Astrocyte (in vitro differentiated cells and primary cell): ENCODE data around the gene EEA1. TPM values are rescaled to one million over a fixed set of nuclear protein-coding genes. Genes with fewer than 3 reads are reported as not detected.
"Not testable (repeated sequence)": the region's sequence is repeated elsewhere in the genome, so short reads cannot be mapped to it uniquely, and the experiment has no call there.

ENCODE experiments used
- DNase-seq: peaks from one replicate; pipeline ENCODE4 v3.0.0-alpha.2; 2010; ENCODE audit warnings: low read depth
- FAIRE-seq: peaks from 2 replicates; lab custom pipeline; 2011; peaks lifted over from hg19 to GRCh38; lab: Jason Lieb, UNC
- H2AFZ ChIP-seq: 2 replicates; pipeline ENCODE4 v1.6.0; 2012; ENCODE audit warnings: low read depth, low read length, inconsistent platforms
- H3K27ac ChIP-seq: 2 replicates; pipeline ENCODE4 v1.5.1; 2011; ENCODE audit warnings: low read depth, low read length, inconsistent platforms
- H3K27me3 ChIP-seq: 2 replicates; pipeline ENCODE4 v1.6.0; 2011; ENCODE audit warnings: low read length, inconsistent platforms; ENCODE audit not compliant: insufficient read depth
- H3K36me3 ChIP-seq: 2 replicates; pipeline ENCODE4 v1.5.1; 2011; ENCODE audit warnings: low read length, inconsistent platforms; ENCODE audit not compliant: insufficient read depth
- H3K4me1 ChIP-seq: 2 replicates; pipeline ENCODE4 v1.5.1; 2011; ENCODE audit warnings: low read length, inconsistent platforms; ENCODE audit not compliant: insufficient read depth
- H3K4me2 ChIP-seq: 2 replicates; pipeline ENCODE4 v1.6.0; 2012; ENCODE audit warnings: low read length, inconsistent platforms
- H3K4me3 ChIP-seq: 2 replicates; pipeline ENCODE4 v1.5.1; 2011; ENCODE audit warnings: low read depth, mild to moderate bottlenecking, low read length, inconsistent platforms; ENCODE audit not compliant: insufficient read depth
- H3K79me2 ChIP-seq: 2 replicates; pipeline ENCODE4 v1.6.0; 2012; ENCODE audit warnings: mild to moderate bottlenecking, low read length, inconsistent platforms; ENCODE audit not compliant: insufficient read depth
- H3K9ac ChIP-seq: 2 replicates; pipeline ENCODE4 v1.6.0; 2012; ENCODE audit warnings: mild to moderate bottlenecking, low read length, inconsistent platforms
- H3K9me3 ChIP-seq: 2 replicates; pipeline ENCODE4 v1.5.1; 2012; ENCODE audit warnings: low read depth, mild to moderate bottlenecking, low read length, inconsistent platforms; ENCODE audit not compliant: insufficient read depth
- H4K20me1 ChIP-seq: 2 replicates; pipeline ENCODE4 v1.6.0; 2012; ENCODE audit warnings: low read length, inconsistent platforms; ENCODE audit not compliant: insufficient read depth
- H3K27ac Mint-ChIP-seq: one replicate; pipeline ENCODE4 v1.8.0; 2021; ENCODE audit warnings: mild to moderate bottlenecking, mixed read lengths; ENCODE audit not compliant: unreplicated experiment
- H3K27me3 Mint-ChIP-seq: one replicate; pipeline ENCODE4 v1.8.0; 2021; ENCODE audit warnings: low read depth, mixed read lengths; ENCODE audit not compliant: unreplicated experiment
- H3K36me3 Mint-ChIP-seq: one replicate; pipeline ENCODE4 v1.8.0; 2021; ENCODE audit warnings: low read depth, mixed read lengths; ENCODE audit not compliant: unreplicated experiment
- H3K4me1 Mint-ChIP-seq: one replicate; pipeline ENCODE4 v1.8.0; 2021; ENCODE audit warnings: low read depth, mixed read lengths; ENCODE audit not compliant: unreplicated experiment
- H3K4me3 Mint-ChIP-seq: one replicate; pipeline ENCODE4 v1.8.0; 2021; ENCODE audit warnings: mild to moderate bottlenecking, moderate library complexity, mixed read lengths; ENCODE audit not compliant: unreplicated experiment
- H3K9me3 Mint-ChIP-seq: one replicate; pipeline ENCODE4 v1.8.0; 2021; ENCODE audit warnings: mild to moderate bottlenecking, mixed read lengths; ENCODE audit not compliant: unreplicated experiment
- EZH2 ChIP-seq: IDR thresholded peaks from 2 replicates; pipeline ENCODE4 v1.6.1; 2012; ENCODE audit warnings: mild to moderate bottlenecking, low read length, inconsistent platforms; ENCODE audit not compliant: insufficient read depth
- total RNA-seq: library from RNA; stranded (reverse); gene quantifications from 2 replicates; pipeline ENCODE4 v1.2.1, GENCODE V29; 2021
- TF ChIP-seq, protein P1 (sequence below): IDR thresholded peaks from 2 replicates; pipeline ENCODE4 v1.5.1; 2011; ENCODE audit warnings: low read depth, mild to moderate bottlenecking, inconsistent platforms, low read length, moderate library complexity; ENCODE audit not compliant: insufficient read depth

EEA1 gene
- total RNA-seq, 1 donor from 2014 or later = 36.5 TPM

DNA sequence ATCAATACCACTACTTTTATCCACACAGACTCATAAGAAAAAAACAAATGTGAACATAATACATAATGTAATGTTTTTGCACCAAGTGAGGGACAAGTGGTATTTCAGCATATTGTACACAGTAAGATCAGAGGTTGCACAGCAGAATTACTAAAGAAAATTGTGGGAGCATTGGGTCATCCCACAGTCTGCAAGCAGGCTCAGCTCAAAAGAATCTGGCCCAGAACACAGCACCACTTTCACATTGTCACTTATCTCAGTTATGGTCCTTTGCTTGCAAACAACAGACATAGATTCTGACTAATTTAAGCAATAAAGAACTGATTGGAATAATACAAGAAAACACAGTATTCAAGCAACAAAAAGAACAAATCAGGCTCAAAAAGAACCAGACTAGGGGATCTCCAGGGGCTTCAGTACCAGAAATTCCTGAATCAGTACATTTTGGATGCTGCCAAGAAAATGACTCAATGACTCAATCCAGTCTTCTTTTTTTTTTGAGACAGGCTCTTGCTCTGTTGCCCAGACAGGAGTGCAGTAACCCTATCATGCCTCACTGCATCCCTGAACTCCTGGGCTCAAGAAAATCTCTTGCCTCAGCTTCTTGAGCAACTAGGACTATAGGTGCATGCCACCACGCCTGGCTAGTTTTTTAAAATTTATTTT is 42.9 kb upstream of the EEA1 start:
- H3K27ac Mint-ChIP-seq = peak overlapping the region; percentile 83
- DNase-seq (peak; percentile 84), FAIRE-seq (peak; percentile 80)
- peak overlapping the region; percentile 68 for H3K27ac ChIP-seq
- no peaks in the 10 kb centered on the region for H3K27me3 ChIP-seq
- H2AFZ ChIP-seq = no peak overlapping the region
- H3K36me3 Mint-ChIP-seq = no peaks in the 10 kb centered on the region
- no peaks in the 10 kb centered on the region for H3K27me3 Mint-ChIP-seq
- H3K9me3 Mint-ChIP-seq = peaks cover 3% of the 10 kb centered on the region
- H3K36me3 ChIP-seq = no peaks in the 10 kb centered on the region
- peak overlapping the region; percentile 38 for H3K9ac ChIP-seq
- H4K20me1 ChIP-seq = no peaks in the 10 kb centered on the region
- no peak overlapping the region for H3K4me3 Mint-ChIP-seq
- TF ChIP-seq EZH2 = no peak
- TF ChIP-seq, protein P1, sequence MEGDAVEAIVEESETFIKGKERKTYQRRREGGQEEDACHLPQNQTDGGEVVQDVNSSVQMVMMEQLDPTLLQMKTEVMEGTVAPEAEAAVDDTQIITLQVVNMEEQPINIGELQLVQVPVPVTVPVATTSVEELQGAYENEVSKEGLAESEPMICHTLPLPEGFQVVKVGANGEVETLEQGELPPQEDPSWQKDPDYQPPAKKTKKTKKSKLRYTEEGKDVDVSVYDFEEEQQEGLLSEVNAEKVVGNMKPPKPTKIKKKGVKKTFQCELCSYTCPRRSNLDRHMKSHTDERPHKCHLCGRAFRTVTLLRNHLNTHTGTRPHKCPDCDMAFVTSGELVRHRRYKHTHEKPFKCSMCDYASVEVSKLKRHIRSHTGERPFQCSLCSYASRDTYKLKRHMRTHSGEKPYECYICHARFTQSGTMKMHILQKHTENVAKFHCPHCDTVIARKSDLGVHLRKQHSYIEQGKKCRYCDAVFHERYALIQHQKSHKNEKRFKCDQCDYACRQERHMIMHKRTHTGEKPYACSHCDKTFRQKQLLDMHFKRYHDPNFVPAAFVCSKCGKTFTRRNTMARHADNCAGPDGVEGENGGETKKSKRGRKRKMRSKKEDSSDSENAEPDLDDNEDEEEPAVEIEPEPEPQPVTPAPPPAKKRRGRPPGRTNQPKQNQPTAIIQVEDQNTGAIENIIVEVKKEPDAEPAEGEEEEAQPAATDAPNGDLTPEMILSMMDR = no peak
- peaks cover 7% of the 10 kb centered on the region for H3K9me3 ChIP-seq
- H3K4me1 Mint-ChIP-seq = peaks cover 21% of the 10 kb centered on the region
- peak overlapping the region; percentile 64 for H3K4me2 ChIP-seq
- H3K79me2 ChIP-seq = no peaks in the 10 kb centered on the region
- H3K4me3 ChIP-seq = no peak overlapping the region
- peaks cover 20% of the 10 kb centered on the region for H3K4me1 ChIP-seq

DNA sequence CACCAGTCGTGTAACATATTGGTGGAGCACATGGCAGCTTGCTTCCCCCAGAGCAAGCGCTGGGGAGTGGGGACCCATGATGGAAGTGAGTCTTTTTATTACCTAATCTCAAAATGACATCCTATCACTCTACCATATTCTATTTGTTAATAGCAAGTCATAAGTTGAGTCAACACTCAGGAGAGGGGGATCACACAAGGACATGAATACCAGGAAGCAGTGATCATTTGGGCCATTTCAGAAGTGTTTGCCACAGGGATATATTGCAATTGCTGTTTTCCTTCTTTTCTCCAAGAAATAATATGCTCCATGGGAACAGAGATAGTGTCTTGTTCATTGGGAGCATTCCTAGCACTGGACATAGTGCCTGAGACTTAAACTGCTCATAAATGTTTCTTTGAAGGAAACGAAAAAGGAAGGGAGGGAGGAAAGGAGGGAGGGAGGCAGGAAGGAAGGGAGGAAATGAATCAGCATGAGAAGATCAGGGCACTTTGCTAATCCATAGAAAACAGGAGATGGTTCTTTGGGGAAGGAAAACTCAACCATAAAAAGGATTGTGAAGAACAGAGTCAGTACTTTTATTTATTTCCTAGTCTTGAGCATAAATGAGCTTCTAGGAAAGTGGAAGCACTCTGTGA is 39.2 kb upstream of the EEA1 start:
- H3K36me3 Mint-ChIP-seq = no peaks in the 10 kb centered on the region
- no peak overlapping the region for H3K27ac Mint-ChIP-seq
- no peak for TF ChIP-seq EZH2
- TF ChIP-seq, protein P1 = no peak
- H3K9me3 Mint-ChIP-seq = no peaks in the 10 kb centered on the region
- peaks cover 20% of the 10 kb centered on the region for H3K4me1 ChIP-seq
- H3K9me3 ChIP-seq = no peaks in the 10 kb centered on the region
- FAIRE-seq = no peak
- no peaks in the 10 kb centered on the region for H3K36me3 ChIP-seq
- H3K4me3 ChIP-seq = no peak overlapping the region
- DNase-seq = no peak
- no peak overlapping the region for H3K9ac ChIP-seq
- H3K4me1 Mint-ChIP-seq = peaks cover 18% of the 10 kb centered on the region
- no peaks in the 10 kb centered on the region for H3K27me3 ChIP-seq
- H3K79me2 ChIP-seq = no peaks in the 10 kb centered on the region
- H2AFZ ChIP-seq = no peak overlapping the region
- no peaks in the 10 kb centered on the region for H3K27me3 Mint-ChIP-seq
- no peaks in the 10 kb centered on the region for H4K20me1 ChIP-seq
- H3K4me2 ChIP-seq = no peak overlapping the region
- H3K27ac ChIP-seq = no peak overlapping the region
- H3K4me3 Mint-ChIP-seq = no peak overlapping the region

DNA sequence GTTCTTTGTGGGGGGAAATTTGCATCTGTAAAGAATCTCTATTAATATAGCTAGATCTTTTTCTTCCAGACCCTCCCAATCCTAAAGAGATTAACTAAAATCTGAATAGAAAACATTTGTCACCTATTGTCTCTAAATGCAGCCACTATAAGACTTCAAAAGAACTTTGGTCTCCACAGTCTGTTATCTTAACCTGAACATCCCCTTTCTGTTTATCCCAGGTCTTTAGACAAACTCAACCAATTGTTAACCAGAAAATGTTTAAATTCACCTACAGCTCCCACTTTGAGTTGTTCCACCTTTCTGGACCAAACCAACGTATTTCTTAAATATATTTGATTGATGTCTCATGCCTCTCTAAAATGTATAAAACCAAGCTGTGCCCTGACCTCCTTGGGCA is 35.3 kb upstream of the EEA1 start:
- H4K20me1 ChIP-seq, H3K9me3 ChIP-seq, H2AFZ ChIP-seq, DNase-seq, H3K27ac ChIP-seq, H3K27ac Mint-ChIP-seq, H3K4me2 ChIP-seq, H3K27me3 ChIP-seq, H3K36me3 Mint-ChIP-seq, H3K4me3 Mint-ChIP-seq, H3K36me3 ChIP-seq, H3K9ac ChIP-seq, H3K4me3 ChIP-seq, H3K27me3 Mint-ChIP-seq, H3K9me3 Mint-ChIP-seq, H3K4me1 ChIP-seq, H3K4me1 Mint-ChIP-seq, FAIRE-seq, H3K79me2 ChIP-seq: not testable (repeated sequence)
